Stimulated activated CD8-positive, alpha-beta memory T cell treated with anti-CD3 and anti-CD28 coated beads, Interleukin-4, amount 100 ng/mL, for 1 hour (primary cell): ENCODE data around the gene AMH.

ENCODE experiments used
- DNase-seq, 2 donors: peaks; one replicate each; pipeline ENCODE4 v3.0.0-alpha.2; 2020; ENCODE audit warnings: low read depth in 2 of 2, low spot score in 1 of 2

Gene AMH

GRCh38 chr19:2283835-2284507 is 34.8 kb downstream of the AMH start:
- DNase-seq = no peak

GRCh38 chr19:2286402-2287140 is 37.4 kb downstream of the AMH start:
- DNase-seq = no peak

- DNase-seq = no peak
These were observed 38.6 kb downstream of the AMH start for GRCh38 chr19:2287585-2288337.

GRCh38 chr19:2288338-2288817 is 39.3 kb downstream of the AMH start:
- no peak for DNase-seq

GRCh38 chr19:2288818-2289713 is 39.9 kb downstream of the AMH start:
- no peak for DNase-seq

- no peak for DNase-seq
These were observed 40.8 kb downstream of the AMH start for GRCh38 chr19:2289714-2290435.

GRCh38 chr19:2290441-2291184 is 41.5 kb downstream of the AMH start:
- DNase-seq = no peak

- no peak for DNase-seq
These were observed 42.1 kb downstream of the AMH start for GRCh38 chr19:2291185-2291751.

- no peak for DNase-seq
These were observed 45.7 kb downstream of the AMH start for GRCh38 chr19:2294687-2295335.

GRCh38 chr19:2296141-2296540 is 47.0 kb downstream of the AMH start:
- DNase-seq = no peak

GRCh38 chr19:2300533-2300932 is 51.4 kb downstream of the AMH start:
- no peak for DNase-seq
